Stimulated activated CD4-positive, alpha-beta T cell treated with anti-CD3 and anti-CD28 coated beads, Interleukin-12 subunit alpha, Interleukin-12 subunit beta, amount 100 ng/mL, for 24 hours (primary cell): ENCODE data around the gene OR6B3.

Experiments used
- DNase-seq, 2 experiments: peaks; one replicate each; pipeline ENCODE4 v3.0.0-alpha.2; 2020; ENCODE audit warnings: low read depth in 2 of 2

OR6B3 gene

GRCh38 chr2:240053173-240054155, at the start of gene OR6B3:
Gene OR6B3 (minus strand): TSS chr2:240053521.
- DNase-seq = no peak

GRCh38 chr2:240098349-240098748, 45.0 kb upstream of the OR6B3 start:
- DNase-seq = no peak

DNA sequence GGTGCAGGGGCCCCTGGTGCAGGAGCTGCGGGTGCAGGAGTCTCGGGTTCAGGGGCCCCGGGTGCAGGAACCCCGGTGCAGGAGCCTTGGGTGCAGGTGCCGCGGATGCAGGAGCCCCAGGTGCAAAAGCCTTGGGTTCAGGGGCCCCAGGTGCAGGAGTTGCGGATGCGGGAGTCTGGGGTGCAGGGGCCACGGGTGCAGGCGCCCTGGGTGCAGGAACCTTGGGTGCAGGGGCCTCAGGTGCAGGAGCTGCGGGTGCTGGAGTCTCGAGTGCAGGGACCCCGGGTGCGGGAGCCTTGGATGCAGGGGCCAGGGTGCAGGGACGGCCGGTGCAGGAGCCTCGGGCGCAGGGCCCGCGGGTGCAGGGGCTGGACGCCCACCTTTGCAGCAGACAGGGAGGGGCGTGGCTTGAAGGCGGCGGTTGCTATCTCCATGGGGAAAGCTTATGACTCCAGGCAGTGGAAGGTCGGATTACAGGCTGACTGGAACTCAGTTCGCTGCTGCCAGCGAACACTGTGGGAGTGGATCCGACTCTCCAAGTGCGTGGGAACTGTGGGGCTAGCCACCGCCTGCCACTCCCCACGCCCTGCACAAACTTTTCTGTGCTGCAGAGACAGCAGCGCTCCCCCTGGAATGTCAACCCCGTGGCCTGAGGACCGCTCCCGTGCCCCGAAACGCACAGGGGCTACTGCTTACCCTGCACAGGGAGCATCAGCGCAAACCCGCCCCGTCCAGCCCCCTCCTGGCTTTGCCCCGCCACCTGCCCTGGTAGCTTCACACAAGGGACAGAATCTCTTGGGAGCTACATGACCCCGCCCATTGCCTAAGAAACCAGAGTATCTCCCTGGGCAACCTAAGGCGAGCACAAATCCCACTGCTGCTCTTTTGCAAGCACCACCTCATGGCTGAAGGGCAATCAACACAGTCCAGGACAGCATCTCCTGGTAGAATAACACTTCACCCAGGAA, 42.5 kb upstream of the OR6B3 start:
- no peak for DNase-seq

DNA sequence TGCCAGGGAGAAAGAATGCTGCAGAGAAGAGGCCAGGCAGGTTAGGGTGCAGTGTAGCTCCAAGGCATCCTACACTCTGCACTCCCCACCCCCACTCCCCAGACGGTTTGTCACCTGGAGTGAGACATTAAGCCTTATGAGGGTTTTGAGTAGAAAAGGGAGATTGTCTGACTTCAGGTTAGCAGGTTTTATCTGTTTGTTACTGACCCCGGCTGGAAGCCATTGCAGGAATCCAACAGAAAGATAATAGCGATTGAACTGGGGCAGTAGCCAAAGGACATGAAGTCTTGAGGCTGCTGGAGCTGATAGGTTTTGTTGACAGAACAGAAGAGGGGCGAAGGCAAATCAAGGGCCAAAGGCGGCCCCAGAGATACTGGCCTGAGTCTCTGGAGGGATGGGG, 36.0 kb upstream of the OR6B3 start:
- DNase-seq = no peak

- no peak for DNase-seq
These were observed 33.2 kb upstream of the OR6B3 start for GRCh38 chr2:240086563-240086962.

DNA sequence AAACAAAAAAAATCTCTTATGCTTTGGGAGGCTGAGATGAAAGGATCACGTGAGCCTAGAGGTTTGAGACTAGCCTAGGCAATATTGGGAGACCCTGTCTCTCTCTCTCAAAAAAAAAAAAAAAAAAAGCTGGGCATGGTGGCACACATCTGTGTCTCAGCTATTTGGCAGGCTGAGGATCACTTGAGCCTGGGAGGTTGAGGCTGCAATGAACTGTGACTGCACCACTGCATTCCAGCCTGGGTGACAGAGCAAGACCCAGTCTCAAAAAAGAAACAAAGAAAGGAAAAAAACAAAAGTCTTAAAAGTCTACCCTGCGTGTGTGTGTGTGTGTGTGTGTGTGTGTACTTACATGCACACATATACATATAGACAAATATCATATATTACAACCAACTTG, 25.3 kb upstream of the OR6B3 start:
- DNase-seq = no peak

- no peak for DNase-seq
These were observed 24.1 kb upstream of the OR6B3 start for GRCh38 chr2:240077442-240077841.

GRCh38 chr2:240074545-240074944, 21.2 kb upstream of the OR6B3 start:
- no peak for DNase-seq

DNA sequence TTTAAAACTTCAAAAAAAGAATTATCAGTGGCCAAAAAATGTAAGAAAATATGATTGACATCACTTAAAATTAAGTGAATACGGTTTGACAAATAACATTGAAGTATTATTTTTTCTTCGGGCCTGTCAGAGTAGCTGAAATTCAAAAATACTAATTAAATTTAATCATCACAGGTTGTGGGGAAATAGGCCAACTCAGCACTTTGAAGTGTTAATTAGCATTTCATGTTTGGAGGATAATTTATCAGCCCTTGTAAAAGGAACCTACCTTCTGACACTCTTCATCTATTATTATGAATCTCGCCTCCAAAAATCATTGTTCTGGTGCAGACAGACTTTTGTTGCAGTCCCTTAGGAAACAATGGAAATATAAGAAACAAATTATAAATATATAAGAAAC, 17.6 kb upstream of the OR6B3 start:
- no peak for DNase-seq

DNA sequence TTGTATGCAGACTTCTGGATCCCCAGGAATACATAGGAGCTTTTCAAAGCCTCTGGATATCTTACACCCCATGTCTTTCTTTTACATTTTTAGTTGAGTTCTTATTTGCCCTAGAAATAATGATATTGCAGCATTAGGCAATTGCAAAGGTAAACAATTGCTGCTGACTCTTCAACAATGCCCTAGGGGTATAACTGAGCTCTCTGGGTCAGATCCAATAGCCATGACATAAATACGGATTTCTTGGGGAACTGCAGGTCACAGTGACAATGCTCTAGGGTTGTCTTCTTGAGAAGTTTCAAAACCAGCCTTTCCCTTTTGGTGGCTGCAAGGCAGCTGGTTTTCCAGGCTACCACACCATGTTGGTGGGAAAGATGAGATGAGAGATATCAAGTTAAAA, 16.5 kb upstream of the OR6B3 start:
- no peak for DNase-seq

- no peak for DNase-seq
These were observed 14.9 kb upstream of the OR6B3 start for GRCh38 chr2:240068193-240068592.

- no peak for DNase-seq
These were observed 13.2 kb upstream of the OR6B3 start for GRCh38 chr2:240066489-240066888.

DNA sequence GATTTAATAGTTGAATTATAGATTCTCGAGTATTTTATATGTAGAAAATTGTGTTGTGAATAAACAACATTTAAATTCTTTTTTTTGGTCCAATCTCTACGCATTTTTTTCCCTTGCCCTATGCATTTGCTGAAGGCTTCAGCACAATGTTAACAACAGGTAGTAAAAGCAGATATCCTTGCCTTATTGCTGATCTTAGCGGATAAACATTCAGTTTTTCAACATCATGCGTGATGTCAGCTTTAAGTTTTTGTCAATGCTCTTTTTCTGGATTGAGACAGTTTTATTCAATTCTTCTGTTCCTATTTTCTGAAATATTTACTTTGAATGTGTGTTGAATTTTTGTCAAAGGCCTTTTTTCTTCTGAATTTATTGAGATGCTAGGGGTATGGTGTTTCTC, 11.6 kb upstream of the OR6B3 start:
- no peak for DNase-seq

GRCh38 chr2:240060977-240061591, 7.8 kb upstream of the OR6B3 start:
- peak in 1 of 2 experiments; percentile 24 for DNase-seq

DNA sequence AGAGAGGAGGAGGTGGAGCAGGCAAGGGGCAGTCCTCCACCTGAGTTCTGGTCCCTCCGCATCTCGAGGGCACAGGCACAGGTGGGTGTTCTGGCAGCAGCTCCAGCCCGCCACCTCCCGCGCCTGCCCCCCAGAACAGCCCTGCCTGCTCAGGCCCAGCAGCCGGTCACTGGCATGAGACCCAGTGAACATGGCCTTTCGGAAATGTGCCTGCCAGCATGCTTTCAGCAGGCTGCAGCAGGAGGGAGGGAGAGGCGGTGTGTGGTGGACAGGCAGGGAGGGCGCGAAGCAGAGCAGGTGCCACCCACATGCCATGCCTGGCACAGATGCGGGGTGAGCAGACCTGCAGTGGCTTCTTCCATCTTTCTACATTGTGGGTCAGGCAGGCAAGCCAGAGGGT, 3.4 kb upstream of the OR6B3 start:
- DNase-seq = no peak

- DNase-seq = no peak
These were observed 2.0 kb upstream of the OR6B3 start for GRCh38 chr2:240055177-240055917.

GRCh38 chr2:240052524-240052923, 797 bp downstream of the OR6B3 start:
- DNase-seq = no peak

DNA sequence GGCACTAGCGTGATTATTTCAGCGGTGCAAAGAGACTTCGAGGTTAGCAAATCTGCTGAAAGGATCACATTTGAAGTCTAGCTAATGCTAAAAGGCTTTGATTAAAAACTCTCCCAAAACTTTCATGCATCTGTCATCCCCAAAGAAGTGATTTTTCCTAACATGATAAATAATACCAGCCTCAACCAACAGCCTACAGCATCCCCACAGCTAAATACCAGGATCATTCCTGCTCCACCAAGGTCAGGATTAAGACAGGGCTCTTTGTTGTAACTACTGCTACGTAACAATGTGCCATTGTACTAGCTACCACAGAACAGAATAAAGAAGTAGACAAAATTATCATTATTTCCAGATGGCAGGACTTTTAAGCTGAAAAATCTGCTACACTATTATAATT, 1.6 kb downstream of the OR6B3 start:
- no peak for DNase-seq

GRCh38 chr2:240050278-240050677, 3.0 kb downstream of the OR6B3 start:
- no peak for DNase-seq

DNA sequence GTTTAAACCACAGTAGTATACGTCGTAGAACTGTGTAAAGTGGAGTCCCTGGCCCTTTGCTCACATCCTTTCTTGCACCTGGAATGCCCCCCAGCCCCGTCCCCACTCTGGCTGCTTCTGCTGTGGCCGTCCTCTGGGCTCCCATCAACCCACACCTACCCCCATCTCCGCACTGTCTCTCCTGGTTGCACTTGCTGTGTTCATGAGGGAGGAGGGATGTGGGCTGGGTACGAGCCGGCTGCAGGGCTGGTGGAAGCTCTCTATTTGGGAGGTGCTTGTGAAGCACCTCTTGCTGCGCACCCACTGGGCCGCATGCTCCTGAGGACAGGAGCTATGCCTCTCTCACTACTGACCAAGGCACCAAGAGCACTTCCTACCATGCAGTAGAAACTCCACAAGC, 5.1 kb downstream of the OR6B3 start:
- DNase-seq = no peak

DNA sequence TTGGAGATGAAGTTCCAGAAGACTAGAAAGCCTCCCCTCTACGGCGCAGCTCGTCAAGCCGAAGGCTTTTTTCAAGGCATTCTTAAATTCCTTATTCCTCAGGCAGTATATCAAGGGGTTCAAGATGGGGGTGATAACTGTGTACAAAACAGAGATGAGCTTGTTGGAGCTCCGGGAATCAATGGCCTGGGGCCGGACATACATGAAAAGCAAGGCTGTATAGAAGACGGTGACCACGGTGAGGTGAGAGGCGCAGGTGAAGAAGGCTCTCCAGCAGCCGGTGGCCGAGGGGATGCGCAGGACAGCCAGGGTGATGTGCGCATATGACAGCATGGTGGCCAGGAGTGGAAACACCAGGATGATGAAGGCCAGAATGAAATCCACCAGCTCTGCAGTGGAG, 8.2 kb downstream of the OR6B3 start:
- no peak for DNase-seq
